Vagina (tissue), 2 donors: ENCODE measurements around the gene HOXA7.

Experiments
- POLR2AphosphoS5 ChIP-seq, 2 donors: sonication (generic); formaldehyde crosslinking; IDR thresholded peaks; one replicate each; pipeline ENCODE4 v1.9.0; 2017; ENCODE audit warnings: antibody characterized with exemption in 2 of 2, mild to moderate bottlenecking in 2 of 2, low read depth in 1 of 2; ENCODE audit not compliant: insufficient read depth in 1 of 2
- TF ChIP-seq, protein P1 (sequence below), 3 experiments: fragments of 450-650 bp in 2 of 3; fragments of 200-600 bp in 1 of 3; sonication (generic) in 1 of 3; IDR thresholded peaks; one replicate each; pipeline ENCODE4 v1.5.1; 2017 to 2019; ENCODE audit warnings: antibody characterized with exemption in 3 of 3, mild to moderate bottlenecking in 2 of 3, moderate library complexity in 2 of 3

DNA sequence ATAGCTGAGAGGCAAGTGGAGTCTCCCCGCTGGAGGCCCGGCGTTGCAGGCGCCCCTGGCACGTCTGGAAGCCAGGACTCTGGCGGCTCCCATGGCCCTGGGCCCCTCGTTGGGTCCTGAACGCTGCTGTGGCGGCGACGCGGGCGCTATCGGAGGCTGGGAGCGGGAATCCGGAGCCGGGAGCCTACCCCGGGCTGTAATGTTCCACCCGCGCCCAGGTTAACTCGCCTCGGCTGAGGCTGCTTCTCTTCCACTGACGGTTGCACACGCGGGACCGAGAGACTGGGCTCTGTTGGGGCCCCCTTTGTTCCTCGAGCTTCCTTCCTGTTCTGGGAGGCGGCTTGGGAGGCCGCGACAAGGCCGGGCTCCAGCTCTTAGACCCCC, 11.7 kb downstream of the HOXA7 start:
- TF ChIP-seq, protein P1, sequence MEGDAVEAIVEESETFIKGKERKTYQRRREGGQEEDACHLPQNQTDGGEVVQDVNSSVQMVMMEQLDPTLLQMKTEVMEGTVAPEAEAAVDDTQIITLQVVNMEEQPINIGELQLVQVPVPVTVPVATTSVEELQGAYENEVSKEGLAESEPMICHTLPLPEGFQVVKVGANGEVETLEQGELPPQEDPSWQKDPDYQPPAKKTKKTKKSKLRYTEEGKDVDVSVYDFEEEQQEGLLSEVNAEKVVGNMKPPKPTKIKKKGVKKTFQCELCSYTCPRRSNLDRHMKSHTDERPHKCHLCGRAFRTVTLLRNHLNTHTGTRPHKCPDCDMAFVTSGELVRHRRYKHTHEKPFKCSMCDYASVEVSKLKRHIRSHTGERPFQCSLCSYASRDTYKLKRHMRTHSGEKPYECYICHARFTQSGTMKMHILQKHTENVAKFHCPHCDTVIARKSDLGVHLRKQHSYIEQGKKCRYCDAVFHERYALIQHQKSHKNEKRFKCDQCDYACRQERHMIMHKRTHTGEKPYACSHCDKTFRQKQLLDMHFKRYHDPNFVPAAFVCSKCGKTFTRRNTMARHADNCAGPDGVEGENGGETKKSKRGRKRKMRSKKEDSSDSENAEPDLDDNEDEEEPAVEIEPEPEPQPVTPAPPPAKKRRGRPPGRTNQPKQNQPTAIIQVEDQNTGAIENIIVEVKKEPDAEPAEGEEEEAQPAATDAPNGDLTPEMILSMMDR (IDR thresholded peaks at IDR 0.05), result no peak
- no peak for TF ChIP-seq POLR2AphosphoS5 (IDR thresholded peaks at IDR 0.05; ENCODE audit: insufficient read depth in 1 of 2, low read depth in 1 of 2)
